Left lung (tissue), 10 donors: ENCODE results near the gene SMIM23. TPM values are rescaled to one million over a fixed set of nuclear protein-coding genes. Genes with fewer than 3 reads are reported as not detected.

Experiments used
- ATAC-seq: fragments of 200-7000 bp; cut with Tn5 transposase; one replicate; pipeline ENCODE4 v1.9.1; 2020; ENCODE audit warnings: moderate library complexity
- DNase-seq, 4 donors: peaks; one replicate each; pipeline ENCODE4 v3.0.0-alpha.2; 2013 to 2020
- H3K27ac ChIP-seq, 2 donors: fragments of 200-600 bp; sonication (generic) in 1 of 2; one replicate each; pipeline versions ENCODE4 v1.5.0 to v1.8.0; 2020 to 2021
- H3K27me3 ChIP-seq, 2 donors: fragments of 200-600 bp; sonication (generic) in 1 of 2; one replicate each; pipeline versions ENCODE4 v1.5.0 to v1.8.0; 2020 to 2021
- H3K36me3 ChIP-seq, 2 donors: fragments of 200-600 bp; sonication (generic) in 1 of 2; one replicate each; pipeline versions ENCODE4 v1.5.0 to v1.8.0; 2020 to 2021
- H3K4me1 ChIP-seq, 2 donors: fragments of 200-600 bp; one replicate each; pipeline ENCODE4 v1.8.0; 2021
- H3K4me3 ChIP-seq, 2 donors: fragments of 200-600 bp; sonication (generic) in 1 of 2; one replicate each; pipeline versions ENCODE4 v1.5.0 to v1.8.0; 2020 to 2021; ENCODE audit warnings: mild to moderate bottlenecking in 1 of 2
- H3K9me3 ChIP-seq, 2 donors: fragments of 200-600 bp; sonication (generic) in 1 of 2; one replicate each; pipeline versions ENCODE4 v1.5.0 to v1.8.0; 2020 to 2021
- CTCF ChIP-seq, 2 donors: fragments of 200-600 bp; sonication (generic) in 1 of 2; IDR thresholded peaks; one replicate each; pipeline versions ENCODE4 v1.5.0 to v1.8.0; 2021; ENCODE audit warnings: antibody characterized with exemption in 2 of 2
- intact Hi-C, 2 donors: fragments of 100-400 bp; cut with DNase I; formaldehyde crosslinking; loops; one replicate each; pipeline versions ENCODE4 v1.11.2 to v1.14.2; 2022
- polyA plus RNA-seq, 6 donors: library from polyadenylated mRNA; unstranded; fragments of 120-200 nt; gene quantifications; one replicate each; pipeline ENCODE4 v1.2.1, GENCODE V29; 2013; ENCODE audit not compliant: insufficient read length in 6 of 6
- total RNA-seq, 2 donors: library from RNA; stranded (reverse); fragmentation: NEBNext Ultra II Directional; extraction: Animal tissue kit (Norgen Biotek cat#: 25700); gene quantifications; one replicate each; pipeline ENCODE4 v1.2.1, GENCODE V29; 2021
- donor health status: DM: no; HTN: yes; CAD: no.
- donor health status: DM: no; HTN: no; CAD: no.

The SMIM23 gene
- total and polyA plus RNA-seq, 8 donors: not detected

- no peaks in the 10 kb centered on the region for H3K9me3 ChIP-seq
- no peaks in the 10 kb centered on the region for H3K27me3 ChIP-seq
- H3K4me3 ChIP-seq: no peak overlapping the region
- H3K27ac ChIP-seq: no peak overlapping the region
- DNase-seq: no peak
- TF ChIP-seq CTCF (IDR thresholded peaks at IDR 0.05): no peak
- no peaks in the 10 kb centered on the region for H3K4me1 ChIP-seq
- intact Hi-C loops: no loop called here
- H3K36me3 ChIP-seq: no peaks in the 10 kb centered on the region
- no peak for ATAC-seq
Observed at GRCh38 chr5:171782332-171782966, 3.2 kb upstream of the SMIM23 start.

- H3K4me1 ChIP-seq: no peaks in the 10 kb centered on the region
- H3K4me3 ChIP-seq: no peak overlapping the region
- no peaks in the 10 kb centered on the region for H3K27me3 ChIP-seq
- ATAC-seq (no peak), DNase-seq (no peak)
- no peak overlapping the region for H3K27ac ChIP-seq
- intact Hi-C loops: no loop called here
- H3K36me3 ChIP-seq: no peaks in the 10 kb centered on the region
- no peaks in the 10 kb centered on the region for H3K9me3 ChIP-seq
- TF ChIP-seq CTCF (IDR thresholded peaks at IDR 0.05): no peak
Observed at GRCh38 chr5:171783051-171783450, 2.6 kb upstream of the SMIM23 start.

GRCh38 chr5:171789353-171789752 is 3.7 kb downstream of the SMIM23 start:
- intact Hi-C loops: no loop called here
- H3K27me3 ChIP-seq: peaks cover 0 to 11% of the 10 kb centered on the region in 2 donors
- no peaks in the 10 kb centered on the region for H3K9me3 ChIP-seq
- no peaks in the 10 kb centered on the region for H3K36me3 ChIP-seq
- no peak overlapping the region for H3K27ac ChIP-seq
- no peaks in the 10 kb centered on the region for H3K4me1 ChIP-seq
- no peak overlapping the region for H3K4me3 ChIP-seq
- ATAC-seq: no peak
- no peak for TF ChIP-seq CTCF (IDR thresholded peaks at IDR 0.05)
- no peak for DNase-seq

- H3K27ac ChIP-seq: no peak overlapping the region
- no peak overlapping the region for H3K4me3 ChIP-seq
- no peaks in the 10 kb centered on the region for H3K36me3 ChIP-seq
- H3K9me3 ChIP-seq: no peaks in the 10 kb centered on the region
- intact Hi-C loops: no loop called here
- no peaks in the 10 kb centered on the region for H3K4me1 ChIP-seq
- ATAC-seq (no peak), DNase-seq (no peak)
- no peak for TF ChIP-seq CTCF (IDR thresholded peaks at IDR 0.05)
- peaks cover 0 to 11% of the 10 kb centered on the region in 2 donors for H3K27me3 ChIP-seq
Observed at GRCh38 chr5:171790408-171790807, 4.8 kb downstream of the SMIM23 start.

GRCh38 chr5:171794470-171794960 is 8.9 kb downstream of the SMIM23 start:
- Histone ChIP-seq H3K4me1 (no peaks in the 10 kb centered on the region), H3K36me3 (no peaks in the 10 kb centered on the region), H3K9me3 (no peaks in the 10 kb centered on the region), H3K27me3 (peaks cover 0 to 11% of the 10 kb centered on the region in 2 donors), H3K27ac (no peak overlapping the region), H3K4me3 (no peak overlapping the region)
- ATAC-seq (no peak), DNase-seq (no peak)
- intact Hi-C loops: no loop called here
- no peak for TF ChIP-seq CTCF (IDR thresholded peaks at IDR 0.05)
